GM18873 (cell line): ENCODE measurements around the gene P3H2.

Experiments used
- ATAC-seq: cut with Tn5 transposase; IDR thresholded peaks from one replicate; pipeline ENCODE4 v1.9.1; 2021; ENCODE audit warnings: mild to moderate bottlenecking, moderate library complexity, moderate number of reproducible peaks; ENCODE audit not compliant: unreplicated experiment, low FRiP score

The P3H2 gene

DNA sequence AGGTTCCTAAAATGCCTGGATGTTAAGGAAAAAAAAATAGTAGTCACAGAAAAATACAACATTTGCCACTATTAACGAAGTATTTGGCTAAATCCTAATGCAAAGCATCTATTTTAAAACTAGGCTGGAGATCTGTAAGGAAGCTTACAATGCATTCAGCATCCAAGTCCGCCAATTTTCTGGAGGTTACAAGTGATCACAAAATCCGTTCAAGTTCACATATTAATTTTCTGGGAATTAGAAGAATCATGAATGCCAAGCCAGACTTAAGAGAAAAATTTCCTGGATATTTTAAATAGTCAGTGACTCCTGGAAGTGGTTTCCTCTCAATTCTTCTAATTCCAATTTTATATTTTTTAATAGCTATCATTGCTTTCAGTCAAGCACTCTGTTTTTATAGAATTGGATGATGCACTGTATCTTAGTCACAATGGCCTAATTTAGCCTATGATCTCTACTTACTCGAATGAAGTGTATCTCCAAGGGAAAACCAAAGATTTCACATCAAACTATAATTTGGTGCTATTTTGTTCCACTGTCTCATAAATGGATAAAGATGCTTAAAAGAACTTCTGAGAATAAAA lies 60.4 kb downstream of the P3H2 start:
- ATAC-seq, result no peak

- no peak for ATAC-seq
Measured at GRCh38 chr3:190059242-190059590, 61.5 kb downstream of the P3H2 start.

DNA sequence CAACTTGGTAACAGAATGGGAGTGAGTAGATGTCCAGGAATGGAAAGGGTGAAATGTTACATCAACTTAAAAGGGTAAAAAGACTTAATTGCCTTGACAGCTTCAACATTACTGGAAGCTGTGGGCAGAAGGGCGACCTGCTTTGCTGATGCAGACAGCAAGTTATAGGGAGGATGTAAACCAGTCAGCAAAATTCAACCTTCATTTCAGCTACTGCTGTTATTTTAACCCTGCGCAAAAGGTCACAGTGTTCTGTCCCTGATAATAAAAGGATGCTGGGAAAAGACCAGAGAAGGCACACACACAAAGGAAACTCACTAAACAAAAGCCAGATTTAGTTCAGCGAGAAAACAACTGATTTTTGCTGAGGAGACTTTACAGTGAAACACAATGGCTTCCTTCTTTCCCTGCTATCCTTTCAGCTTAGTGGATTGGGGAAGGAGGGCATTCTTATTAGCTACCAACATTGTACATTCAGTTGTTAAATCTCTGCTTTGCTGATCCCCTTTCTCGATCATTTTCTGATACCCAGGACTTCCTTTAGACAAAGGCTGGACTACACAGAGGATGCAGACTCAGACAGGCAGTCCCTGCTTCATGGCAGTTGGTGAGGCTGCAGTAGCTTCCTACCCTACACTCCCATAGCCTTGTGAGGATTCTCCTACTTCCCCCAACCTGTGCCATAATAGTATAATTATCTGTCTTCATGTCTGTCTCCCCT lies 62.0 kb downstream of the P3H2 start:
- no peak for ATAC-seq

GRCh38 chr3:190056742-190057141 lies 64.0 kb downstream of the P3H2 start:
- no peak for ATAC-seq

DNA sequence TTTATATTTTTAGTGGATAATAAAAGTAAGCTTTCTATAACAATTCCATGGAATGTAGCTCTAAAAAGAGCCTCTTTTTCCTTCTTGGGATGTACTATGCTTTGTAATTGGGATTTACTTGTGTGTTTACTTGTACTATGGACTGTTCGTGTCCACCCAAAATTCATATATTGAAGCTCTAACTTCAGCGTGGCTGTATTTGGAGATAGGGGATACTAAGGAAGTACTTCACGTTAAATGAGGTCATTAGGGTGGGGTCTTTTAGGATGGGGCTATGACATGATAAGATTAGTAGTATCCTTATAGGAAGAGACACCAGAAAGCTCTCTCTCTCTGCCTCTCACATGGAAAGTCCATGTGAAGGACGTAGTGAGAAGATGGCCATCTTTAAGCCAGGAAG lies 64.9 kb downstream of the P3H2 start:
- ATAC-seq, result no peak

- no peak for ATAC-seq
Measured at GRCh38 chr3:190053919-190054672, 66.6 kb downstream of the P3H2 start.

GRCh38 chr3:190051641-190052040 lies 69.1 kb downstream of the P3H2 start:
- no peak for ATAC-seq

DNA sequence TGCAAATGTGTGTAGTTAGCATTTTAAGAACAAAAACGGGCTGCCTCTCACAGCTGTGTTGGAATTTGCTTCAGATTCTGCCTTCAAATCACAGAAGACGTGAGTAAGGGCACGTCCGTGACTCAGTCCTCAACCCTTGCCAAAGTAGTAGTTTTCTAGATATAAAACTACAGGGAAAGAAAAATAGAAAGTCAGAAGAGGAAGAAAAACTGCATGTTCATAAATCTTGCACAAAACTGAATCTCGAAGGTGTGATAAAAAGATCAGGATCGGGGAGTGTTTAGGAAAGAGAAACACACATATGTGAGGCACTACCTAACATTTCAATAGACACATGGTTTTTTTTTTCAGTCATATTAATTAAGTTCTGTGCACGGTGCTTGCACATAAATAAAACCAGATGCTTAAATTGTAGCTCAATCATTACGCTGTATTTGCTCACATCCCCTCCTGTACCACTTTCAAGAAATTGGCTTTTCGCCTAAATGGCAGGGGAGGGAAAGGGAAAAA lies 71.7 kb downstream of the P3H2 start:
- ATAC-seq, result no peak

GRCh38 chr3:190044974-190045373 lies 75.7 kb downstream of the P3H2 start:
- no peak for ATAC-seq

GRCh38 chr3:190044142-190044541 lies 76.6 kb downstream of the P3H2 start:
- ATAC-seq, result no peak

DNA sequence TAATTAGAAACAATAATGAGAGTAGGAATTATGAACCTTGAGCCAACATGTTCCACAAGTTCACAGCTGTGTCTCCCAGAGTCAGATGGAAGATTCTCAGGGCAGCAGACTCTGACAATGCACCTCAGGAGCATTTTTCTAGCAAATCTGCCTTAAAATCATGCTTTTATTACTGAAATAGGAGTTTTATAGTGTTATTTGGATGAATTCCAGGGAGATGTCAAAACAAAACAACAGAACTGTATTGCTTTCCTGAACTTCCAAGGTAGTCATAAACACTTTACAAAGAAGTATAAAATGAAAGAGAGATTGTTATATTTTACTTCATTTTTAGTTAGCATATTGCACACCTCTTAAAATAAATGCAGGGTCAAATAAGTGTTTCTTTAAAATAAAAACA lies 77.0 kb downstream of the P3H2 start:
- no peak for ATAC-seq

DNA sequence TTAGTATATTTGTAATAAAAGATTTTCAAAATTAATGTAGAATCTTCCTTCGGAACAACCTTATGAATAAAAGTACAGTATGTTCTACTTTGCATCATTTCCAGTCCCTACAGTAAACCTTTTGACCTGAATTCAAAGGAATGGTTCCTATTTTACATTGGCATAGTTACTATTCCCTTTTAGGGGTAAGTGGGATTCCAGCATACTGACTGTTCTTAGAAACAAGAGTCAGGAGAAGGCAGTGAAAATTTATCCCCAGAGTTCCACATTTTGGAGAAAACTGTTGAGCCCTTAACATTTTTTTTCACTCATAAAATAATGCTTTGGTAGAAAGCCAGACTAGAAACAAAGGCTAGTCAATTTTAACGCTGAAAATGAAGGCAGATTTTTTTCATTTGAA lies 78.1 kb downstream of the P3H2 start:
- no peak for ATAC-seq

DNA sequence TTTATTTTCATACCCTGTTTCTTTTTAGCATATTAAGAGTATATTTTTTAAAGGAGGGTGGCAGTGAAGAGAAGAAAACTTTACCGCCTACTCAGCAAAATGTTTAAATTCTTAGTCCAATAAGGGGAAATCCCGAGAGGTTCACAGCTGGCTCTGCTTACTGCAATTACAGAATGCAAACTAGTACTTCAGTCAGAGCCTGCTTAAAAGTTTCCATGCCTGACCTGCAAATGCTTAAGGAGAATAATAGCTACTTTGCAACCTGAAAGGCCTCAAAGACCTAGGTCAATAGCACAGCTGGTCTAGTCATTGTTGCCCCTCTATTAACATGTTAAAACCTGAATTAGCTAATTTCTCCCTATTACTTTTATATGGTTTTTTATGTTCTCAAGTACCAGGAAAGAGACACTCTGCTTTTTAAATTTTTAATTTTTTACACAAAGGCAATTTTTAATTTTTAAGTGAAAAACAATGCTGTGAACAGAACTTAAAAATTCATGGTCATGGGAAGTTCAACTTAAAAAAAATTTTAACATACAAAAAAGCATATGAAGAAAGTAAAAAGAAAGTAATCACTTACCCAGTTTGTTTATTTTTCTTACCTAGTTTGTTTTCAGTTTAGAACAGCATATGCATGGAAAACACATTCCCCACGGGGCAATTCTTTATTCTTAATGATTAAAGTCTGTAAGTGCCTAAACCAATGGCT lies 79.2 kb downstream of the P3H2 start:
- no peak for ATAC-seq

- ATAC-seq, result no peak
Measured at GRCh38 chr3:190040145-190040544, 80.6 kb downstream of the P3H2 start.

GRCh38 chr3:190038050-190038933 lies 82.4 kb downstream of the P3H2 start:
- ATAC-seq, result no peak

DNA sequence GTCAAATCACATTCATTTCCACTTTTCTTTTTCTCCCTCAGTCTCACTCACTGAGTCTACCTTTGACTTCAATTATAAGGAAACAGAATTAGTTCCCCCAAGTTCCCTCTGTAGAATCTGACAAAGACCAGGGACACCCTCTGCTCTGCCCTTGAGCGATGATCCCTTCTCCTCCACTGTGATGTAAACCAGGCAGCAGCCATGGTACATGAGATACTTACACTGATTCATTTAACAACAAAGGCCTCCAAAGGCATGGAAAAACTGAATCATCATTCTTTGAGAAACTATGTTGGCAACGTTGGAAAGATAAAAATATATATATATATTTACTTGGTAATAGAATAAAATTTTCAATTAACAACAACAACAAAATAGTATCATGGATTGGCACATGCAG lies 84.1 kb downstream of the P3H2 start:
- ATAC-seq, result no peak

- no peak for ATAC-seq
Measured at GRCh38 chr3:190034446-190034845, 86.3 kb downstream of the P3H2 start.

GRCh38 chr3:190032923-190033322 lies 87.8 kb downstream of the P3H2 start:
- no peak for ATAC-seq

- no peak for ATAC-seq
Measured at GRCh38 chr3:190031887-190032752, 88.6 kb downstream of the P3H2 start.
